Hepatocyte (in vitro differentiated cells): ENCODE results near the gene PRM3. TPM values are rescaled to one million over a fixed set of nuclear protein-coding genes. Genes with fewer than 3 reads are reported as not detected.
A peak's percentile ranks its signal among the peaks of the same experiment; 100 is the strongest.
"Not testable (repeated sequence)": the region's sequence is repeated elsewhere in the genome, so short reads cannot be mapped to it uniquely, and the experiment has no call there.

Source experiments
- DNase-seq: peaks from one replicate; pipeline ENCODE4 v3.0.0-alpha.2; 2016; ENCODE audit warnings: low spot score
- H2AFZ ChIP-seq: fragments of 200-600 bp; sonication (generic); 2 replicates; pipeline ENCODE4 v1.6.0; 2016; ENCODE audit warnings: antibody characterized with exemption, mild to moderate bottlenecking
- H3K27ac ChIP-seq: fragments of 200-600 bp; sonication (generic); 2 replicates; pipeline ENCODE4 v1.5.1; 2016; ENCODE audit warnings: mild to moderate bottlenecking
- H3K27me3 ChIP-seq: fragments of 200-600 bp; sonication (generic); 2 replicates; pipeline ENCODE4 v1.6.1; 2016
- H3K36me3 ChIP-seq: fragments of 200-600 bp; sonication (generic); replicated peaks from 2 replicates; pipeline ENCODE4 v1.5.1; 2016; ENCODE audit warnings: low read depth; ENCODE audit not compliant: insufficient read depth
- H3K4me1 ChIP-seq: fragments of 200-600 bp; sonication (generic); 2 replicates; pipeline ENCODE4 v1.5.1; 2016; ENCODE audit warnings: mild to moderate bottlenecking, moderate library complexity; ENCODE audit not compliant: insufficient read depth
- H3K4me2 ChIP-seq: fragments of 200-600 bp; sonication (generic); 2 replicates; pipeline ENCODE4 v1.6.0; 2016
- H3K4me3 ChIP-seq: fragments of 200-600 bp; sonication (generic); 2 replicates; pipeline ENCODE4 v1.5.1; 2016; ENCODE audit warnings: mild to moderate bottlenecking
- H3K79me2 ChIP-seq: fragments of 200-600 bp; sonication (generic); 2 replicates; pipeline ENCODE4 v1.6.0; 2017; ENCODE audit warnings: mild to moderate bottlenecking
- H3K9me2 ChIP-seq: fragments of 200-600 bp; sonication (generic); replicated peaks from 2 replicates; pipeline ENCODE4 v1.6.0; 2017; ENCODE audit warnings: mild to moderate bottlenecking; ENCODE audit not compliant: insufficient read depth
- H3K9me3 ChIP-seq: fragments of 200-600 bp; sonication (generic); 2 replicates; pipeline ENCODE4 v1.5.1; 2016; ENCODE audit warnings: low read depth, mild to moderate bottlenecking
- H4K20me1 ChIP-seq: fragments of 200-600 bp; sonication (generic); 2 replicates; pipeline ENCODE4 v1.6.0; 2016; ENCODE audit warnings: mild to moderate bottlenecking; ENCODE audit not compliant: insufficient read depth, poor library complexity, severe bottlenecking
- EZH2 ChIP-seq: fragments of 200-600 bp; sonication (generic); IDR thresholded peaks from 2 replicates; pipeline ENCODE4 v1.6.1; 2016; ENCODE audit warnings: antibody characterized with exemption, mild to moderate bottlenecking, borderline replicate concordance
- EZH2phosphoT487 ChIP-seq: fragments of 200-600 bp; sonication (generic); IDR thresholded peaks from one replicate; pipeline ENCODE4 v1.6.1; 2018; ENCODE audit warnings: antibody characterized with exemption, mild to moderate bottlenecking, low read depth, moderate library complexity; ENCODE audit not compliant: unreplicated experiment, severe bottlenecking
- WGBS: methylation state at CpG from one replicate; pipeline ENCODE4 v1.1.6; 2016; ENCODE audit warnings: low lambda C conversion rate; ENCODE audit errors: missing lambda C conversion rate; 5-methylcytosine and 5-hydroxymethylcytosine counted together
- polyA plus RNA-seq: library from polyadenylated mRNA; unstranded; fragments of >200 nt; fragmentation: Nextera tagmentation; extraction: Ambion mirVana; gene quantifications from 2 replicates; pipeline ENCODE4 v1.2.1, GENCODE V29; 2016
- total RNA-seq: library from RNA; depleted of rRNA; stranded (reverse); fragments of >200 nt; gene quantifications from 2 replicates; pipeline ENCODE4 v1.2.3, GENCODE V29; 2014
- TF ChIP-seq, protein P1 (sequence below): fragments of 200-600 bp; sonication (generic); IDR thresholded peaks from 2 replicates; pipeline ENCODE4 v1.5.1; 2016; ENCODE audit warnings: antibody characterized with exemption, mild to moderate bottlenecking; ENCODE audit not compliant: poor library complexity

PRM3 gene
- total and polyA plus RNA-seq, 2 experiments from 2014 or later: not detected

DNA sequence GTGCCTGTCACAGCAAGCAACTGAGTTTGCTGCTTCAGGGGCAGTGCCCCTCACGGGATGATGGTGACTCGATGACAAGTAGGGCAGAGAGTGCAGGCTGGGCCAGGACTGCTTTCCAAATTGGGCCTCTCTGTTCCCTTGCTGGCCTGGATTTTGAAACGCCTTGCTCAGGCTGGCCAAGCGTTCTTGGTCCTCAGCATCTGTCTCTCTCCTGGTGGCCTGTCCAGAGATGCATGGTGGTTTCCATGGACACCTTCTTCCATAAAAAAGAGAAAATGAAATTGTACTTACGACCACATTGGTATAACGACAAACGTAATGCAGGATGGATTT is 27.1 kb upstream of the PRM3 start:
- no peak for DNase-seq
- Histone ChIP-seq H3K27me3 (no peaks in the 10 kb centered on the region), H3K9me3 (no peaks in the 10 kb centered on the region), H3K36me3 (no peaks in the 10 kb centered on the region), H3K9me2 (no peaks in the 10 kb centered on the region), H3K4me2 (no peak overlapping the region), H4K20me1 (no peaks in the 10 kb centered on the region), H3K4me3 (no peak overlapping the region), H3K79me2 (no peaks in the 10 kb centered on the region), H3K4me1 (peaks cover 44% of the 10 kb centered on the region), H3K27ac (no peak overlapping the region), H2AFZ (no peak overlapping the region)
- 80% methylated on average over 7 of the region's 7 CpGs for WGBS
- no peak for TF ChIP-seq EZH2phosphoT487
- TF ChIP-seq, protein P1, sequence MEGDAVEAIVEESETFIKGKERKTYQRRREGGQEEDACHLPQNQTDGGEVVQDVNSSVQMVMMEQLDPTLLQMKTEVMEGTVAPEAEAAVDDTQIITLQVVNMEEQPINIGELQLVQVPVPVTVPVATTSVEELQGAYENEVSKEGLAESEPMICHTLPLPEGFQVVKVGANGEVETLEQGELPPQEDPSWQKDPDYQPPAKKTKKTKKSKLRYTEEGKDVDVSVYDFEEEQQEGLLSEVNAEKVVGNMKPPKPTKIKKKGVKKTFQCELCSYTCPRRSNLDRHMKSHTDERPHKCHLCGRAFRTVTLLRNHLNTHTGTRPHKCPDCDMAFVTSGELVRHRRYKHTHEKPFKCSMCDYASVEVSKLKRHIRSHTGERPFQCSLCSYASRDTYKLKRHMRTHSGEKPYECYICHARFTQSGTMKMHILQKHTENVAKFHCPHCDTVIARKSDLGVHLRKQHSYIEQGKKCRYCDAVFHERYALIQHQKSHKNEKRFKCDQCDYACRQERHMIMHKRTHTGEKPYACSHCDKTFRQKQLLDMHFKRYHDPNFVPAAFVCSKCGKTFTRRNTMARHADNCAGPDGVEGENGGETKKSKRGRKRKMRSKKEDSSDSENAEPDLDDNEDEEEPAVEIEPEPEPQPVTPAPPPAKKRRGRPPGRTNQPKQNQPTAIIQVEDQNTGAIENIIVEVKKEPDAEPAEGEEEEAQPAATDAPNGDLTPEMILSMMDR: no peak
- TF ChIP-seq EZH2: no peak

DNA sequence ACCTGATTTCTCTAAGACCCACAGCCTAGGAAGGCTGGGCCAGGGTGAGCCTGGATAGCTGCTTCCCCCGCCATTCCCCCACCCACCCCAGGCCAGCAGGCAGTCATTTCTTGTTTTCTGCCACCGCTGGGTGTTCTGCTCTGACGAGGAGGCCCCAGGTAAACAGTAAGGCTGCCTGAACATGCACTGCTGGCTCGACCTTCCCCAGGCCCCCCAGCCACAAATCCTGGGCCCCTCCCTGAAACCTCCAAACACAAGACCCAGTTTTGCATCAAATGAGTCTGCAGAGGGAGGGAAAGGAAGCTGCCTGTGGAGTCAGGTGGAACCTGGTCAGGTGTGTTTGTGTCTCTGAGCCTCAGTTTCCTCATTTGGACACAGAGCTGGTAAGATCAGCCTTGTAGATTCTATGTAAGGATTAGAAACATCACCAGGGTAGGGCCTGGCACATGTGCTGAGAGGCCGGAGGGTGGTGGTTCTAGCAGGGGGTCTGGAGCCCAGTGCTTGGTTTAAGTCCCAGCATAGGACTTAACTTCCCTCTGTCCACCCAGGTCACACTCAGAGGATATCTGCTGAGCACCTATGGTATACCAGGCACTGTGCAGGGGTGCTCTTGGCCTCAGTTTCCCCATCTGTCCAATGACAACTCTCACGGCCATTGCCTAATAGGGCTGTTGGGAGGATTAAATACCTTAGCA is 26.6 kb upstream of the PRM3 start:
- no peak overlapping the region for H3K4me2 ChIP-seq
- H3K9me3 ChIP-seq: no peaks in the 10 kb centered on the region
- peaks cover 48% of the 10 kb centered on the region for H3K4me1 ChIP-seq
- H3K27ac ChIP-seq: no peak overlapping the region
- WGBS: 79% methylated on average over 6 of the region's 6 CpGs
- no peaks in the 10 kb centered on the region for H3K36me3 ChIP-seq
- no peak overlapping the region for H3K4me3 ChIP-seq
- no peaks in the 10 kb centered on the region for H4K20me1 ChIP-seq
- H2AFZ ChIP-seq: no peak overlapping the region
- no peak for DNase-seq
- no peaks in the 10 kb centered on the region for H3K27me3 ChIP-seq
- H3K9me2 ChIP-seq: no peaks in the 10 kb centered on the region
- TF ChIP-seq EZH2phosphoT487 (no peak), EZH2 (no peak)
- TF ChIP-seq, protein P1: no peak
- no peaks in the 10 kb centered on the region for H3K79me2 ChIP-seq

DNA sequence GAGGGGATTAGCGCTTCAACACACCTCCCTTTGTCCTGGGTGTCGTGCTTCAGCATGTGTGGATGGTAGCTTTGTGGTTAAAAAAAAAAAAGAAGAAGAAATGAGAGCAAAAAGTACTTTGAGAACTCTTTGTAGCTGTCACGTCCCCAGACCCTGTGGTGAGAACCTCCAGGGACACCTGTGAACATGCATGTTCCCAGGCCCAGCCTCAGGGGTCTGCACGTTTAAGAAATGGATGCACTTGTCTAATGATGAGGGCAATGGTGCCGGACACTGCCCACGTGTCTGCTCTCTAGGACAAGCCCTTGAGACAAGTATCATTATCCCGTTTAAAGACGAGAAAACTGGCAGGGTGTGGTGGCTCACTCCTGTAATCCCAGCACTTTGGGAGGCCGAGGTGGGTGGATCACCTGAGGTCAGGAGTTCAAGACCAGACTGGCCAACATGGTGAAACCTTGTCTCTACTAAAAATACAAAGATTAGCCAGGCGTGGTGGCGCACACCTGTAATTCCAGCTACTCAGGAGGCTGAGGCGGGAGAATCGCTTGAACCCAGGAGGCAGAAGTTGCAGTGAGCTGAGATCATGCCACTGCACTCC is 25.6 kb upstream of the PRM3 start:
- WGBS: 85% methylated on average over 13 of the region's 13 CpGs
- not testable (repeated sequence) for H3K27ac ChIP-seq, H3K4me2 ChIP-seq, H3K9me2 ChIP-seq, H3K27me3 ChIP-seq, H3K36me3 ChIP-seq, H3K79me2 ChIP-seq, DNase-seq, H3K4me3 ChIP-seq, H2AFZ ChIP-seq, H4K20me1 ChIP-seq, H3K9me3 ChIP-seq
- H3K4me1 ChIP-seq: peaks cover 48% of the 10 kb centered on the region

DNA sequence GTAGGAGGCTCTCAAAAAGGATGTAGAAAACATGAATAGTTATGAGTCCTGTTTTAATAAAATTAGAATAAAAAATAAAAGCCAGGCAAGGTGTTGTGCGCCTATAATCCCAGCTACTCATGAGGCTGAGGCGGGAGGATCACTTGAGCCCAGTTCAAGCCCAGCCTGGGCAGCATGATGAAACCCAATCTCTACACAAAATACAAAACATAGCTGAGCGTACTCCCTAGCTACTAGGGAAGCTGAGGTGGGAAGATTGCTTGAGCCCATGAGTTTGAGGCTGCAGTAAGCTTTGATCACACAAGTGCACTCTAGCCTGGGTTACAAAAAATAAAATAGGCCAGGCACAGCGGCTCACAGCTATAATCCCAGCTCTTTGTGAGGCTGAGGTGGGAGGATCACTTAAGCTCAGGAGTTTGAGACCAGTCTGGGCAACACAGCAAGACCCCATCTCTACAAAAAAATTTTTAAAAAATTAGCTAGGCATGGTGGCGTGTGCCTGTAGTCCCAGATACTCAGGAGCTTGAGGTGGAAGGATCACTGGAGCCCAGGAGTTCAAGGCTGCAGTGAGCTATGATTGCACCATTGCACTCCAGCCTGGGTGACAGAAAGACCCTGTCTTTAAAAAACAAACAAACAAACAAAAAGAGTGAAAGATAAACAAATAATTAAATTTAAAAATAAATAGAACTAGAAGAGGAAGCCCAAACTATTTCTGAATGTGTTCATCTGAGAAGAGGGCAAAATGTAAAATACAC is 24.9 kb upstream of the PRM3 start:
- DNase-seq: no peak
- no peaks in the 10 kb centered on the region for H3K79me2 ChIP-seq
- H3K9me2 ChIP-seq: no peaks in the 10 kb centered on the region
- H3K4me1 ChIP-seq: peaks cover 41% of the 10 kb centered on the region
- no peaks in the 10 kb centered on the region for H3K9me3 ChIP-seq
- no peaks in the 10 kb centered on the region for H3K36me3 ChIP-seq
- H4K20me1 ChIP-seq: no peaks in the 10 kb centered on the region
- peak overlapping the region; percentile 83 for H3K27ac ChIP-seq
- 81% methylated on average over 5 of the region's 5 CpGs for WGBS
- no peaks in the 10 kb centered on the region for H3K27me3 ChIP-seq
- no peak overlapping the region for H2AFZ ChIP-seq
- TF ChIP-seq, protein P1: no peak
- TF ChIP-seq EZH2: no peak
- TF ChIP-seq EZH2phosphoT487: no peak
- H3K4me3 ChIP-seq: no peak overlapping the region
- peak overlapping the region; percentile 62 for H3K4me2 ChIP-seq
